Kidney capillary endothelial cell (primary cell): ENCODE measurements around the gene TXNDC15.

Experiments
- DNase-seq: peaks from one replicate; pipeline ENCODE4 v3.0.0-alpha.2; 2018; ENCODE audit warnings: low spot score

The TXNDC15 gene

GRCh38 chr5:134920848-134921575, 46.8 kb downstream of the TXNDC15 start:
- no peak for DNase-seq

GRCh38 chr5:134932508-134932907, 58.3 kb downstream of the TXNDC15 start:
- no peak for DNase-seq

GRCh38 chr5:134934202-134934601, 60.0 kb downstream of the TXNDC15 start:
- DNase-seq: no peak

GRCh38 chr5:134935711-134936602, 61.8 kb downstream of the TXNDC15 start:
- no peak for DNase-seq

GRCh38 chr5:134937526-134937925, 63.4 kb downstream of the TXNDC15 start:
- no peak for DNase-seq

- DNase-seq: no peak
These were observed 63.9 kb downstream of the TXNDC15 start for GRCh38 chr5:134938030-134938429.

GRCh38 chr5:134939500-134939899, 65.3 kb downstream of the TXNDC15 start:
- no peak for DNase-seq

- DNase-seq: no peak
These were observed 69.4 kb downstream of the TXNDC15 start for GRCh38 chr5:134943547-134943946.

GRCh38 chr5:134944630-134945029, 70.5 kb downstream of the TXNDC15 start:
- no peak for DNase-seq

- no peak for DNase-seq
These were observed 70.9 kb downstream of the TXNDC15 start for GRCh38 chr5:134945041-134945440.

- no peak for DNase-seq
These were observed 74.7 kb downstream of the TXNDC15 start for GRCh38 chr5:134948911-134949310.

GRCh38 chr5:134949316-134949715, 75.1 kb downstream of the TXNDC15 start:
- no peak for DNase-seq
